Colonic mucosa (tissue), 4 donors: ENCODE measurements around the gene ASTN2. TPM values are rescaled to one million over a fixed set of nuclear protein-coding genes. Genes with fewer than 3 reads are reported as not detected.

Experiments used
- DNase-seq: peaks from one replicate; pipeline ENCODE4 v3.0.0-alpha.2; 2020
- H3K27ac ChIP-seq: fragments of 200-600 bp; one replicate; pipeline ENCODE4 v1.8.0; 2021
- H3K27me3 ChIP-seq: fragments of 200-600 bp; one replicate; pipeline ENCODE4 v1.8.0; 2021
- H3K36me3 ChIP-seq: fragments of 200-600 bp; one replicate; pipeline ENCODE4 v1.8.0; 2021
- H3K4me1 ChIP-seq: fragments of 200-600 bp; one replicate; pipeline ENCODE4 v1.8.0; 2021; ENCODE audit warnings: mild to moderate bottlenecking
- H3K4me3 ChIP-seq: fragments of 200-600 bp; one replicate; pipeline ENCODE4 v1.8.0; 2021
- H3K9ac ChIP-seq, 2 donors: one replicate each; pipeline ENCODE4 v1.7.0; 2013; ENCODE audit warnings: control low read depth in 2 of 2, low read depth in 2 of 2, low read length in 2 of 2
- H3K9me3 ChIP-seq: fragments of 200-600 bp; one replicate; pipeline ENCODE4 v1.8.0; 2021
- intact Hi-C: fragments of 100-400 bp; cut with DNase I; formaldehyde crosslinking; loops from one replicate; pipeline ENCODE4 v1.14.1; 2022
- total RNA-seq, 2 donors: library from RNA; stranded (reverse); fragmentation: NEBNext Ultra II Directional in 1 of 2; extraction: Animal tissue kit (Norgen Biotek cat#: 25700) in 1 of 2; gene quantifications; one replicate each; pipeline ENCODE4 v1.2.1, GENCODE V29; 2021
- TF ChIP-seq, protein P1 (sequence below): fragments of 200-600 bp; IDR thresholded peaks from one replicate; pipeline ENCODE4 v1.8.0; 2022; ENCODE audit warnings: antibody characterized with exemption, mild to moderate bottlenecking
- donor health status: healthy.
- donor health status: DM: no; HTN: no; CAD: no.
- donor health status: DM: no; HTN: no; CAD: no.

ASTN2 gene
- total RNA-seq, 2 donors from 2014 or later: 2.5 to 6.1 TPM

DNA sequence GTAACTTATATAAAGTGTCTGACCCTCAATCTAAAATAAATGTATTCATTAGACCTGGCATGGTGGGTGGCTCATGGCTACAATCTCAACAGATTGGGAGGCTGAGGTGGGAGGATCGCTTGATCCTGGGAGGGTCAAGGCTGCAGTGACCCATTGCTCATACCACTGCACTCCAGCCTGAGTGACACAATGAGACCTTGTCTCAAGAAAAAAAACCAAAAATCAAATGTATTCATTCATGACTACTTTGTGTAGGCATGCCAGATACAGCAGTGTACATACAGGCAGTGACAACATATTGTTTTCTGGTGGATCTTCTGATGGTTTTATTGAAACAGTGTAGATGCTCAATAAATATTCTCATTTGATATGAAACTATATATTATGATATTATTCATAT lies 526.8 kb downstream of the ASTN2 start:
- no peaks in the 10 kb centered on the region for H3K36me3 ChIP-seq
- no peak overlapping the region for H3K9ac ChIP-seq
- DNase-seq: no peak
- no peaks in the 10 kb centered on the region for H3K9me3 ChIP-seq
- TF ChIP-seq, protein P1, sequence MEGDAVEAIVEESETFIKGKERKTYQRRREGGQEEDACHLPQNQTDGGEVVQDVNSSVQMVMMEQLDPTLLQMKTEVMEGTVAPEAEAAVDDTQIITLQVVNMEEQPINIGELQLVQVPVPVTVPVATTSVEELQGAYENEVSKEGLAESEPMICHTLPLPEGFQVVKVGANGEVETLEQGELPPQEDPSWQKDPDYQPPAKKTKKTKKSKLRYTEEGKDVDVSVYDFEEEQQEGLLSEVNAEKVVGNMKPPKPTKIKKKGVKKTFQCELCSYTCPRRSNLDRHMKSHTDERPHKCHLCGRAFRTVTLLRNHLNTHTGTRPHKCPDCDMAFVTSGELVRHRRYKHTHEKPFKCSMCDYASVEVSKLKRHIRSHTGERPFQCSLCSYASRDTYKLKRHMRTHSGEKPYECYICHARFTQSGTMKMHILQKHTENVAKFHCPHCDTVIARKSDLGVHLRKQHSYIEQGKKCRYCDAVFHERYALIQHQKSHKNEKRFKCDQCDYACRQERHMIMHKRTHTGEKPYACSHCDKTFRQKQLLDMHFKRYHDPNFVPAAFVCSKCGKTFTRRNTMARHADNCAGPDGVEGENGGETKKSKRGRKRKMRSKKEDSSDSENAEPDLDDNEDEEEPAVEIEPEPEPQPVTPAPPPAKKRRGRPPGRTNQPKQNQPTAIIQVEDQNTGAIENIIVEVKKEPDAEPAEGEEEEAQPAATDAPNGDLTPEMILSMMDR: no peak
- no peak overlapping the region for H3K27ac ChIP-seq
- intact Hi-C loops: no loop called here
- no peak overlapping the region for H3K4me3 ChIP-seq
- no peaks in the 10 kb centered on the region for H3K4me1 ChIP-seq
- H3K27me3 ChIP-seq: no peaks in the 10 kb centered on the region

DNA sequence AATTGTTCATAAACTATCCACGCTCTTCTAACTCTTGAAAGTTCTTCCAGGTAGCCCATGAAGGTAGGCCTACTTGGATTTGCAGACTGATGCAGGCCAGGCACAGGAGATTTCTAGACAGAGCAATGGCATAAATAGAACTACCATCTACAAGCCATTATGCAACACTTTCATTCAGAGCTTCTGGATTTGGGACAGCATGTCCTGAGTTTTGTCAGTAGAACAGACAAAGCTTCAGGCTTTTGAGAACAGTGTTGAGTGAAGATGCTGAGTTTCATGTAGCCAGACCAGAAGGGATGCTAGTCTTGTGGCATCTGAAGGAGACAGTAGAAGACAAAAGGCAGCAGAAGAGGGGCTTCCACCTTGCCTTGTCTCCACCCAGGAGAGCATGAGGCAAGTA lies 531.2 kb downstream of the ASTN2 start:
- no peak for DNase-seq
- Histone ChIP-seq H3K4me1 (no peaks in the 10 kb centered on the region), H3K27me3 (no peaks in the 10 kb centered on the region), H3K9ac (no peak overlapping the region), H3K4me3 (no peak overlapping the region), H3K9me3 (no peaks in the 10 kb centered on the region), H3K27ac (no peak overlapping the region), H3K36me3 (no peaks in the 10 kb centered on the region)
- intact Hi-C loops: no loop called here
- TF ChIP-seq, protein P1: no peak

DNA sequence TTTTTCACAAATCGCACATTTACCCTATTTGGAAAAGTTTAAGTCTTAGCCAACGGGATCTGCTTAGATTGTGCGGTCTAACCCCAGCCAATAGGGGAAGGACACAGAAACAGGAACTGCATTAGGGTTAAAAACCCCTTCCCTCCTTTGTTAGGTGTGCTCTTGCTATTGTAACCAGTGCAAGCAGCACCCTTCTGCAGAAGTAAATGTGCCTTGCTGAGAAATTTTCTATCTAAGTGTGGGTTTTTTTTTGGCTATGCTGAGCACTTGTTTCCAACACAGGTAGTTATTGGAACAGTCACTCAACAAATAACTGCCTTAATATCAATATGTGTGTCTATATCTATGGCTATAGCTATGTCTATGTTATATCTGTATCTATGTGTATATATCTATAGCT lies 537.8 kb downstream of the ASTN2 start:
- no peaks in the 10 kb centered on the region for H3K27me3 ChIP-seq
- intact Hi-C loops: no loop called here
- no peaks in the 10 kb centered on the region for H3K4me1 ChIP-seq
- H3K4me3 ChIP-seq: no peak overlapping the region
- no peak overlapping the region for H3K27ac ChIP-seq
- H3K36me3 ChIP-seq: no peaks in the 10 kb centered on the region
- no peak overlapping the region for H3K9ac ChIP-seq
- TF ChIP-seq, protein P1: no peak
- peaks cover 5% of the 10 kb centered on the region for H3K9me3 ChIP-seq
- no peak for DNase-seq

DNA sequence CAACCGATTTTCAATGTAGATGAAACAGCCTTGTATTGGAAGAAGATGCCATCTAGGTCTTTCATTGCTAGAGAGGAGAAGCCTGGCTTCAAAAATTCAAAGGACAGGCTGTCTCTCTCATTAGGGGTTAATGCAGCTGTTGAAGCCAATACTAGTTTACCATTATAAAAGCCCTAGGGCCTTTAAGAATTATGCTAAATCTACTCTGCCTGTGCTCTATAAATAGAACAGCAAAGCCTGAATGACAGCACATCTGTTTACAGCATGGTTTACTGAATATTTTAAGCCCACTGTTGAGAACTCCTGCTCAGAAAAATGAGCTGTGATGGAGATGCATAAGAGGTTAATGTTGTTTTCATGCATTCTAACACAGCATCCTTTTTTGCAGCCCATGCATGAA lies 539.3 kb downstream of the ASTN2 start:
- Histone ChIP-seq H3K4me3 (no peak overlapping the region), H3K4me1 (no peaks in the 10 kb centered on the region), H3K9me3 (peaks cover 5% of the 10 kb centered on the region), H3K36me3 (no peaks in the 10 kb centered on the region), H3K27ac (no peak overlapping the region), H3K27me3 (no peaks in the 10 kb centered on the region), H3K9ac (no peak overlapping the region)
- no peak for DNase-seq
- TF ChIP-seq, protein P1: no peak
- intact Hi-C loops: no loop called here

DNA sequence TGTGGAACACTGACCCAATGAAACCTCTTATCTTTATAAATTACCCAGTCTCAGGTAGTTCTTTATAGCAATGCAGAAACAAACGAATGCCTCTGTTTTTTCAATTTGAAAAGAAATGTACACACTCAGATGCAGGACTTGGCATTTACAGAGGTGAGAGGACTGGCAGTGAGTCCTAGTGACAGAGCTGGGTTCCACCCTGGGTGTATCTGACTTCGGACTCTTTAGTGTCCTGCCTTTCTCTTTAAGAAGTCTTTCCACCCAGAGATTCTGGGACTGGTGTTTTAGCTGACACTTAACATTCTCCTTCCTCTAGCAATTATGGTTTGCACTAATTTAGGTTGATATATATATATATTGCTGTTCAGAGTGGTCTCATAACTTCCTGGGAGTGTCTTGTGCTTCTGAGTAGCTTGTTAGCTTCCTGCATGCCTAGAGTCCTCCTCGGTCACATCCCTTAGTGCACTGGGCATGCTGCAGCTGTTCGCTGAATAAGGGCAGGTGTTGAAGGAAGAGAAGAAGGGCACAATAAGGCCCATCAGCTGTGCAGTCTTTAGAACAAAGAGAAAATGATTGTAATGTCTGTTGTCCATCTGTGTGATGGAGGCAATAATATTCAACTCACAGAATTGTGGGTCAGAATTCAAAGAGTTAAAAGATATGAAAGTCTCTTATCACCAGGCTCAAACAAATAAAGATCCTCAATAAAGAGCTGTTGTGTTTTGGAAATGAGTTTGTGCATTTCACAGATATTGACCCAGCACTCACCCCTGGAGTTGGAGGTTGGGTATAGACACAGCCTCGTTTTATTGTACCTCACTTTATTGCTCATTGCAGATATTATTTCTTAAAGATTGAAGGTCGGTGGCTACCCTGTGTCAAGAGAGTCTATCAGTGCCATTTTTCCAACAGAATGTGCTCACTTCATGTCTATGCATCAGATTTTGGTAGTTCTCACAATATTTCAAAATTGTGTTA lies 540.6 kb downstream of the ASTN2 start:
- Histone ChIP-seq H3K4me1 (no peaks in the 10 kb centered on the region), H3K27me3 (no peaks in the 10 kb centered on the region), H3K9ac (no peak overlapping the region), H3K9me3 (peaks cover 5% of the 10 kb centered on the region), H3K27ac (no peak overlapping the region), H3K4me3 (no peak overlapping the region), H3K36me3 (no peaks in the 10 kb centered on the region)
- TF ChIP-seq, protein P1: no peak
- intact Hi-C loops: no loop called here
- peak; percentile 20 for DNase-seq
